ENCODE results near the gene GRIA4.
"Not testable (repeated sequence)": the region's sequence is repeated elsewhere in the genome, so short reads cannot be mapped to it uniquely, and the experiment has no call there.

Gene GRIA4

DNA sequence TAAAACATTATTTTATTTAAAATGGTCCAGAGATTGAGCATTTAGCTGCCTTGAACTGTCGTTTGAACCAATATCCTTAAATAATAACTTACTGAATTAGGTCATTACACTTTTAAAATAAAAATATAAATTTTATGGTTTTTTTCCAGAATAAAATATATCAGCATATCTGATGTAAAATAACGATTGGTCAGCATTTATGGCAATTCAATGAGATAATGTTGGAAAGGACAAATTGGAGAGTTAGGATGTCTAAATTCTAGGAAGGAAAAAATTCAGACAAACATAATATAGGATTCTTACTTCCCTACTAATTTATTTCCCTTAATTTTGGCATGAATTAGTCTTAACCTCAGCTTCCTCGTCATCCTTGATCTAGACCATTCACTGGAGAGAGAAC, 113.4 kb downstream of the GRIA4 start:
- no peak for DNase-seq

DNA sequence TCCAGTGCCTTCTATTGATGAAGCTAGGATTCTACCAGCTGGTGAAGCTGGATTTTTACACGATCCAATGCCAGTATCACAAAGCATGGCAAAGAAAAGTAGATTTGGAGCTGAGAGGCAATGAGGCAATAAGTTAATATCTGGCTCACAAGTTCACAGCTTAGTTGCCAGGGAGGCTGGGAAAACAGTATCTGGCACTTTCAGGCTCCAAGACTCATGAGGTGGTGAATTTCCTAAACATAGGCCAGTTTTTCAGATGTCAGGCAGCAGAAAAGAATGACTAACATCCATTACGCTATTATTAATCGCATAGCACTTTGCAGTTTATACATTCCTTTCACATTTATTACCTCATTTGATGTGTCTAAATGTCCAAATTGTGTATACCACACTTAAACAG, 122.7 kb downstream of the GRIA4 start:
- no peak for DNase-seq

DNA sequence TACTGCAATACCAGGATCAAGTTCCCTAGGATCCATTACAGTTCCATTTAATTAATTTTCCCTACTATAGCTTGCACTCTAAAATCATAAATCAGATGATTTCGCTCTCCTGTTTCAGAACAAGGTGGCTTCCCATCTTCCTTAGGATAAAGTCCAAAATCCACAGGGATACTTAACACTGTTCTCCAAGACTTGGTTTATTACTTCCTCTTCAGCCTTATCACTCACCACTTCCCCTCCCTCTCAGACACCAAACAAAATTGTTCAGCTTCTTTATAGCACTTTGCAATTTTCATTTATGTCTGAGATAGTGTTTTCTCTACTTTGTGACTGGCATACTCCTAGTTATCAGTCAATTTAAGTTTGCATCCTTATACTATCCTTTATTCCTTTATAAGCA, 124.6 kb downstream of the GRIA4 start:
- no peak for DNase-seq

- DNase-seq: no peak
These were observed 128.4 kb downstream of the GRIA4 start for GRCh38 chr11:105738251-105738650.

GRCh38 chr11:105738986-105739795, 129.3 kb downstream of the GRIA4 start:
- DNase-seq: no peak

DNA sequence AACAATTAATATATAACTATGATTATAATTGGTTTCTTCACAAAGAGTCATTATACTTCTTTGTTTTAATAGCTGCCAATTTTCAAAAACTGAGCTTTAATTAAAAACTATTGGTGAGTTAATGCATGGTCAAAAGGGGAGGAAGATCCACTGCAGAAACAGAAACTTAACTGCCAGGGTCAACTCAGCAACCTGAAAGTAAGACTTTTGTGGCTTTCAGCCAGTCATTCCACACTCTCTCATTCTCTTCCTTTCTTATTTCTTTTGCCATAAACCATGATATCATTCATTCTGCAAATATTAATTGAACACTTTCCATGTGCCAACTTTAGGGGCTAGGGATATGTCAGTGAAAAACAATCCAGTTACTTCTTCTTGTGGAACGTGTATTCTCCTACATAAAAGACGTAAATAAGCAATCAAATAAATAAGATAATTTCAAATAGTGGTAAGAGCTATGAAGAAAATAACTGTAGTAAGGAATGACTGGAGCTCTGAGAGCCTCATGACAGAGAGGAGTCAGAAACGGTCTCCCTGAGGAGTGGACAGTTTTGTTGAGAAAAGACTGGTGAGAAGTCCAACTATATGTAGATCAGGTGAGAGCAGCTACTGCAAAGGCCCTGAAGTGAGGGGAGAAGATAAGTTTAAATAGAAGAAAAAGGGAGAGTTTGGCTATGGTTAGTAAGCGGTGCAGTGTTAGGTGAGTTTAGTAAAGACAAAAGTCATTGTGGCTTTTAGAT, 130.5 kb downstream of the GRIA4 start:
- DNase-seq: no peak

DNA sequence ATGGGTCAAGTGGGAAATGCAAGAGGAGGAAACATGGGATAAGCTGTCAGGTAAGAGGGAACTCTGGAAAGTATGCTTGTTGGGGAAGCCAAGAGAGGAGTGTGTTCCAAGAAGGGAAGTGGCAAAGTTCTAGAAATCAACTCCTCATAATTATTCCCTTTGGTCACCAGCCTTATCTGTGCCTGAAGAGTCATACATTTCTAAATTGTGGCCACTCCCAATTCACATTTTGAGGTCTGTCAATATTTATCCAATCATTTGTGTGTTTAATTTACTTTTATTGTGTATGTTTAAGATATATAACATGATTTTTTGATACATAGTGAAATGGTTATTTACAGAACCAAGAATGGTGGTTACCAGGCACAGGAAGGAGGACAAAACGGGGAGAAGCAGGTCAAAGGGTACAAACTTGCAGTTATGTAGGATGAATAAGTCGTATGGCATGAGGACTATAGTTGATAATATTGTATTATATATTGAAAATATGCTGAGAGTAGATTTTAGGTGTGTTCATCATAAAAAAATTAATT, 131.7 kb downstream of the GRIA4 start:
- DNase-seq: no peak

GRCh38 chr11:105754260-105754659, 144.4 kb downstream of the GRIA4 start:
- DNase-seq: no peak

DNA sequence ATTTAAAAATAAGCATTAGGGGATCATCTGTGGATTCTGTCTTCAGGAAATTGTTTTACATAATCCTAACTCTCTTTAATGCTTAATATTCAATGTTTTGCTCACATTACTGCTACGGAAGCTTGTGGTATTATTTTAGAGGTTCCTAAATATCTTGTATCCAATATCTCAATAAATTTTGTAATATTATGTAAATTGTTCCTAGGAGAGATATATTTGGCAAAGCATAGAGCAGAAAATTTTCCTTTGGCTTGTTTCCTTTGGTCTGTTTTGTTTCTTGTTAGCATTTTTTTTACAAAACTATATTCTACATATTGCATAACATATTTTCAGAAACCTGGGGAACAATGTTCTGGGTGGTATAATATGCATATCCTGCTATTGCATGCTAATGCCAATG, 144.8 kb downstream of the GRIA4 start:
- no peak for DNase-seq

GRCh38 chr11:105757107-105757506, 147.2 kb downstream of the GRIA4 start:
- DNase-seq: no peak

DNA sequence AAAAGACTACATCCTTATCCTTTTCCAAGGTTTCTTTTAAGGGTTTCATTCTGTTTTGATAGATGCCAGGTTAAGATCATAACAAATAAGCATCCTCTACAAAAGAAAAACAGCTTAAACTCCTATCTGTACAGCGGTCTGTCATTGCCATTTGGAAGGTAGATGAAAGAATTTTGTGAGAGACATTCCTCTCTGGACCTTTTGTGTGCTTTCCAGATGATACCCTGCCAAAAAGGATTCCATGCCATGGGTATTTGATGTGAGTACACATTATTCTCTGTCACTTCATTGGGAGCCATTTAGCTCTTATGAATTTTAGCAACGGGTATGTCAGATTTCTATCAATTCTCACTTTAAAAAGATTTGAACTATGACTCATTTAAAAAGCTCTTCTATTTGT, 153.7 kb downstream of the GRIA4 start:
- no peak for DNase-seq

DNA sequence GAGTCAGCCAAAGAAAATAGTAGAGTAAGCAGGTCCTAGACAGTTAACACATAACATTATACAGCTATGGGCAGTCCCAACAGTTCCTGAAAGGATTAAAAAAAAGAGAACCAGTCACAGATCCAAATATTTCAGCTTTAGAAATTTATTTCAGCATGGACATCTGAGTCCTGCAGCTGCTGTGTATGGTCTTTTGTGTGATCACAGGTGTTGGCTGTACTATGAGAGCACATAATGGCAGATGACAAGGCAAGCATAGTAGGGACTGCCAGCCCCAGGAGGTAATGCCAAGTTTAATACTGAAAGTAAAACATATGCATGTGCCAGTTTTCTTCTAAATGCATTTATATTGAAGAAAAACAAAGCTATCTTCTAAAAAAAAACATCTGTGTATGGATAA, 158.1 kb downstream of the GRIA4 start:
- no peak for DNase-seq

GRCh38 chr11:105769627-105770026, 159.8 kb downstream of the GRIA4 start:
- no peak for DNase-seq

- DNase-seq: not testable (repeated sequence)
These were observed 163.6 kb downstream of the GRIA4 start for GRCh38 chr11:105773452-105773851.

- DNase-seq: no peak
These were observed 165.0 kb downstream of the GRIA4 start for GRCh38 chr11:105774899-105775298.

DNA sequence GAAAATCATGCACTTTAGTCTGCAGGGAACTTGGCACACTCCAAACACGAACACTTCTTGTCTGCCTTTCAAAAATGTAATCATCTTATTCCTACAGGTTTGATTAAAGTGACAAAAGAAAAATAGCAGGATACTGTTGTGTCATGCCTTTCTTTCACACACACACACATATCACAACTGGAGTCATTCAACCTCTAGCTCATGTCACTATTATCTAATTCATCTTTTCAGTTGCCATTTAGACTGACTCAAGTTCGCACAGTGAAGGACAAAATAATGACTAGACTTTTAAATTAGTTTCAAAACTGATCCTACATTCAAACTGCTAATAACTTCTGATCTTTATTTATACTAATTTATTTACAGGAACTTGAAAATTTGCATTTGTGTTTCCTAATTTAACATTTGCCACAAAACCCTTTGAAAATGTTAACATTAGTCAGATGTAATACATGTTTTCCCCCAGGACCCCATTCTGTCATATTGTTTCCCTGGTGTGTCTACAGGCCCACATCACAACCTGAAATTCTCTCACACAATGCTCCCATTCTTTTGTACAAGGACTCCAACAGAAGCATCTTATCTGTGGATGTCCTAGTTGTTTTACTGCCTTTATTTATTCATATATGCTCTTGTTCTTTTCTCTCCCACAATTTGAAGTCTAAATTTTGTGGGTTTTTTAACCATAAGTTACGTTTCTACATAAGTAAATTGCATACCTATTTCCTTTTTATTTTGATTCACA, 171.1 kb downstream of the GRIA4 start:
- DNase-seq: no peak

- no peak for DNase-seq
These were observed 171.9 kb downstream of the GRIA4 start for GRCh38 chr11:105781807-105782206.

- DNase-seq: no peak
These were observed 173.3 kb downstream of the GRIA4 start for GRCh38 chr11:105783216-105783615.

- DNase-seq: not testable (repeated sequence)
These were observed 176.0 kb downstream of the GRIA4 start for GRCh38 chr11:105785850-105786249.

- no peak for DNase-seq
These were observed 176.9 kb downstream of the GRIA4 start for GRCh38 chr11:105786741-105787140.

- no peak for DNase-seq
These were observed 179.9 kb downstream of the GRIA4 start for GRCh38 chr11:105789579-105790420.

GRCh38 chr11:105790840-105791239, 181.0 kb downstream of the GRIA4 start:
- no peak for DNase-seq
